GM12801 (cell line): ENCODE results near the gene SMIM5.

Experiments
- TF ChIP-seq, protein P1 (sequence below): IDR thresholded peaks from one replicate; pipeline ENCODE4 v1.5.1; 2011; ENCODE audit warnings: control low read depth; ENCODE audit not compliant: insufficient read length; ENCODE audit errors: extremely low read depth

The SMIM5 gene

DNA sequence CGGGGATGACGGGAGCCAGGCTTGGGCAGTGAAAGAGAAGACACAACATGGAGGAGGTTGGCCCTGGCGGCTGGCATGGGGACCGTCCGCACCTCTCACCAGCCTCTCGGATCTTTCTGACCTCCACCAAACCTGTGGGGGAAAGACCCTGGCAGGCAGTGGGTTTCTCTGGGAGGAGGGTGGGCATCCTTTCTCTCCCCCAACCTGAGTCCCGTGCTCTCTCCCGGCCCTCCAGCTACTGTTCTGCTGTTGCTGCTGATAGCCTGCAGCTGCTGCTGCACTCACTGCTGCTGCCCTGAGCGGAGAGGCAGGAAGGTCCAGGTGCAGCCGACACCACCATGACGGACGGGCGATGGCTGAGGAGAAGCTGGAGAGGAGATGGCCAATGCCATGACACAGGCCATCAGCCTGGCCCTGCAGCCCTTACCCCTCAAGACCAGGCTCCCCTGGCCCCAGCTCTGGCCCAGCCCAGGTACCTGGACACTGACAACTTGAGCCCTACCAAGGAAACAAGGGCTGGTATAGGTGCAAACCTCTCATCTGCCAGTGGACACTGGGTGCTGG, 7.4 kb downstream of the SMIM5 start:
- TF ChIP-seq, protein P1, sequence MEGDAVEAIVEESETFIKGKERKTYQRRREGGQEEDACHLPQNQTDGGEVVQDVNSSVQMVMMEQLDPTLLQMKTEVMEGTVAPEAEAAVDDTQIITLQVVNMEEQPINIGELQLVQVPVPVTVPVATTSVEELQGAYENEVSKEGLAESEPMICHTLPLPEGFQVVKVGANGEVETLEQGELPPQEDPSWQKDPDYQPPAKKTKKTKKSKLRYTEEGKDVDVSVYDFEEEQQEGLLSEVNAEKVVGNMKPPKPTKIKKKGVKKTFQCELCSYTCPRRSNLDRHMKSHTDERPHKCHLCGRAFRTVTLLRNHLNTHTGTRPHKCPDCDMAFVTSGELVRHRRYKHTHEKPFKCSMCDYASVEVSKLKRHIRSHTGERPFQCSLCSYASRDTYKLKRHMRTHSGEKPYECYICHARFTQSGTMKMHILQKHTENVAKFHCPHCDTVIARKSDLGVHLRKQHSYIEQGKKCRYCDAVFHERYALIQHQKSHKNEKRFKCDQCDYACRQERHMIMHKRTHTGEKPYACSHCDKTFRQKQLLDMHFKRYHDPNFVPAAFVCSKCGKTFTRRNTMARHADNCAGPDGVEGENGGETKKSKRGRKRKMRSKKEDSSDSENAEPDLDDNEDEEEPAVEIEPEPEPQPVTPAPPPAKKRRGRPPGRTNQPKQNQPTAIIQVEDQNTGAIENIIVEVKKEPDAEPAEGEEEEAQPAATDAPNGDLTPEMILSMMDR, result no peak

DNA sequence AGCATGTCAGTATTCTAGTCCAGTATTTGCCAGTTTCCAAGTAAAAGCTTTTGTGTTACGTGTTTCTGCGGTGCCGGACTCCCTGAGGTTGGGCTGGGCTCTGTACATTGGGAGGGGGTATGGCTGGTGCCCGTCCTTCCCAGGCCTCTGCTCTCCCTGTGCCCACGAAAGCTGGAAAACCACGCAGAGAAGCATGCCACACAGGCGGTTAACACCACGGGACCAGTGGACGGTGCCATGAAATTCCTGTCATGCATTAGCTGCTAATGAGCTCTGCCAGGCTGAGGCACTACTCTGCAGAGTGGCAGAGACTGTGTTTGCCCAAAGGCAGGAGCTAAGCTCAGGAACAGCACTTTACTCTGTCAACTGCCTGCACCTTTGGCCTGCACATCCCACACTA, 8.1 kb downstream of the SMIM5 start:
- TF ChIP-seq, protein P1, result no peak

- TF ChIP-seq, protein P1, result no peak
Observed at GRCh38 chr17:75642182-75642783, 9.0 kb downstream of the SMIM5 start.

GRCh38 chr17:75642784-75643642, 9.8 kb downstream of the SMIM5 start:
- TF ChIP-seq, protein P1, result no peak

- TF ChIP-seq, protein P1, result no peak
Observed at GRCh38 chr17:75643643-75644017, 10.4 kb downstream of the SMIM5 start.

DNA sequence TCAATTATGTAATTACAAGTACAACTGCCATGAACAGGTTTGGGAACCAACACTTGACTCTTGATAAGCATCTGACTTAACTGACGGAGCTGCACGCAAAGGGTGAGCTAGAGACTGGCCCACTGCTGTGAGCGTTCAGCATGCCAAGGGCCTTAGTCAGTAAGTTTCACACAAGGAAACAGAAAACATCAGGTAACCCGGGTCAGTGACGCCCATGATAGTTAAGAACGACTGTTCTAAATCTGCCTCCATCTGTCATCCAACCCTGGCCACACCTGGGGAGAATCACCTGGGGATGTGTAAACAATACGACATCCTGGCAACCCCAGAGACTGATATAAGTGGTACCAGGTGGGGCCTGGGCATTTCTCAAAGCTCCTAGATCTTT, 12.3 kb downstream of the SMIM5 start:
- TF ChIP-seq, protein P1, result no peak

GRCh38 chr17:75645889-75646637, 12.8 kb downstream of the SMIM5 start:
- TF ChIP-seq, protein P1, result no peak
